Fibroblast of pulmonary artery (primary cell): ENCODE results near the gene HEBP1.
A peak's percentile ranks its signal among the peaks of the same experiment; 100 is the strongest.

Experiments used
- DNase-seq: peaks from one replicate; pipeline ENCODE4 v3.0.0-alpha.2; 2010; ENCODE audit warnings: low read depth
- H3K4me3 ChIP-seq: replicated peaks from 2 replicates; pipeline ENCODE4 v1.5.1; 2011; ENCODE audit warnings: low read depth, mild to moderate bottlenecking, control low read depth, low read length, moderate library complexity
- CTCF ChIP-seq: IDR thresholded peaks from 2 replicates; pipeline ENCODE4 v1.5.1; 2011; ENCODE audit warnings: mild to moderate bottlenecking, control low read depth, low read length, inconsistent platforms; ENCODE audit errors: missing control alignments

HEBP1 gene

GRCh38 chr12:12984149-12984548 is 15.9 kb downstream of the HEBP1 start:
- no peak for TF ChIP-seq CTCF
- no peak for DNase-seq
- no peak overlapping the region for H3K4me3 ChIP-seq

- TF ChIP-seq CTCF = peak; percentile 77
- DNase-seq = peak; percentile 84
- no peak overlapping the region for H3K4me3 ChIP-seq
Observed at GRCh38 chr12:12983420-12984035, 16.5 kb downstream of the HEBP1 start.

- TF ChIP-seq CTCF = no peak
- DNase-seq = no peak
Observed at GRCh38 chr12:12982331-12982730, 17.7 kb downstream of the HEBP1 start.

GRCh38 chr12:12979731-12980259 is 20.3 kb downstream of the HEBP1 start:
- H3K4me3 ChIP-seq = no peak overlapping the region
- peak; percentile 98 for DNase-seq
- TF ChIP-seq CTCF = no peak

More at GRCh38 chr12:12982331-12982730, 17.7 kb downstream of the HEBP1 start:
- H3K4me3 ChIP-seq = no peak overlapping the region

GRCh38 chr12:12979126-12979525 is 20.9 kb downstream of the HEBP1 start:
- DNase-seq = peak; percentile 90
- no peak overlapping the region for H3K4me3 ChIP-seq
- TF ChIP-seq CTCF = no peak

GRCh38 chr12:12977231-12977630 is 22.8 kb downstream of the HEBP1 start:
- no peak for TF ChIP-seq CTCF
- H3K4me3 ChIP-seq = no peak overlapping the region
- DNase-seq = no peak

- no peak overlapping the region for H3K4me3 ChIP-seq
- TF ChIP-seq CTCF = no peak
- peak; percentile 95 for DNase-seq
Observed at GRCh38 chr12:12976366-12976765, 23.7 kb downstream of the HEBP1 start.
